Vagina (tissue), 2 donors: ENCODE measurements around the gene TNFRSF14.

ENCODE experiments used
- POLR2A ChIP-seq, 2 donors: fragments of 450-650 bp; IDR thresholded peaks; one replicate each; pipeline ENCODE4 v1.6.1; 2017; ENCODE audit warnings: antibody characterized with exemption in 2 of 2, mild to moderate bottlenecking in 2 of 2, moderate library complexity in 2 of 2
- POLR2AphosphoS5 ChIP-seq, 2 donors: sonication (generic); formaldehyde crosslinking; IDR thresholded peaks; one replicate each; pipeline ENCODE4 v1.9.0; 2017; ENCODE audit warnings: antibody characterized with exemption in 2 of 2, mild to moderate bottlenecking in 2 of 2, low read depth in 1 of 2; ENCODE audit not compliant: insufficient read depth in 1 of 2
- TF ChIP-seq, protein P1 (sequence below), 3 experiments: fragments of 450-650 bp in 2 of 3; fragments of 200-600 bp in 1 of 3; sonication (generic) in 1 of 3; IDR thresholded peaks; one replicate each; pipeline ENCODE4 v1.5.1; 2017 to 2019; ENCODE audit warnings: antibody characterized with exemption in 3 of 3, mild to moderate bottlenecking in 2 of 3, moderate library complexity in 2 of 3

DNA sequence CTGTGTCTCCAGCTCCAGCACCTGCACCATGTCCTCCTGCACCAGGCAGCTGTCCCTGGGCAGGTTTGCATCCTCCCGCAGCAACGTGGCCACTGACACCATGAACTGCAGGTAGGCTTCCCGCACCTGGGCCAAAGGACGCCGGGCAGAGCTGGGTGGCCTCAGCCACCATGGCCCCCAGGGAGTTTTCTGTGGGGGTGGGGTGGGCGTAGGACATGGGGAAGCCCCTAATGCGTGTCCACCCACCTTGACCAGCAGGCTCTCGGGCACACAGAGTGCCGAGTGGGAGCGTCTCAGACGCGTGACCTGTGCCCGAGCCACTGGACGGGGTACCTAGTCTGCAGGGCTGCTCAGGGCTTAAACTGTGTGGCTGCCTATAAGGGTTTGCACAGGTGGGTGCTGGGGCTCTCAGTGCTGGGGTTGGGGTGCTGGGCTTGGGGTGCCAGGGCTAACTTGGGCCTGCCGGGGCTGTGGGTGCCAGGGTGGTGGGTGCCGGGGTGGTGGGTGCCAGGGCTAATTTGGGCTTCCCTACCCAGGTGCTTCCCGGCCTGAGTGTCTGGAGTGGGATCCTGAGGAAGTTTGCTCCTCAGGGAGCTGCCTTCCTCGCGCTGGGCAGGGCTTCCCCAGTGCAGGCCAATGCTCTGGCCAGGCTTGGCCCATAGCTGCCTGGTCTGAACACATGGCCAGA lies 48.1 kb downstream of the TNFRSF14 start:
- TF ChIP-seq, protein P1, sequence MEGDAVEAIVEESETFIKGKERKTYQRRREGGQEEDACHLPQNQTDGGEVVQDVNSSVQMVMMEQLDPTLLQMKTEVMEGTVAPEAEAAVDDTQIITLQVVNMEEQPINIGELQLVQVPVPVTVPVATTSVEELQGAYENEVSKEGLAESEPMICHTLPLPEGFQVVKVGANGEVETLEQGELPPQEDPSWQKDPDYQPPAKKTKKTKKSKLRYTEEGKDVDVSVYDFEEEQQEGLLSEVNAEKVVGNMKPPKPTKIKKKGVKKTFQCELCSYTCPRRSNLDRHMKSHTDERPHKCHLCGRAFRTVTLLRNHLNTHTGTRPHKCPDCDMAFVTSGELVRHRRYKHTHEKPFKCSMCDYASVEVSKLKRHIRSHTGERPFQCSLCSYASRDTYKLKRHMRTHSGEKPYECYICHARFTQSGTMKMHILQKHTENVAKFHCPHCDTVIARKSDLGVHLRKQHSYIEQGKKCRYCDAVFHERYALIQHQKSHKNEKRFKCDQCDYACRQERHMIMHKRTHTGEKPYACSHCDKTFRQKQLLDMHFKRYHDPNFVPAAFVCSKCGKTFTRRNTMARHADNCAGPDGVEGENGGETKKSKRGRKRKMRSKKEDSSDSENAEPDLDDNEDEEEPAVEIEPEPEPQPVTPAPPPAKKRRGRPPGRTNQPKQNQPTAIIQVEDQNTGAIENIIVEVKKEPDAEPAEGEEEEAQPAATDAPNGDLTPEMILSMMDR (IDR thresholded peaks at IDR 0.05) = no peak
- TF ChIP-seq POLR2A (IDR thresholded peaks at IDR 0.05) (no peak), POLR2AphosphoS5 (IDR thresholded peaks at IDR 0.05; ENCODE audit: insufficient read depth in 1 of 2, low read depth in 1 of 2) (no peak)
